ENCODE data around the gene ZNF282.

Gene ZNF282

GRCh38 chr7:149255174-149255573 is 59.8 kb downstream of the ZNF282 start:
- TF ChIP-seq, protein P1, sequence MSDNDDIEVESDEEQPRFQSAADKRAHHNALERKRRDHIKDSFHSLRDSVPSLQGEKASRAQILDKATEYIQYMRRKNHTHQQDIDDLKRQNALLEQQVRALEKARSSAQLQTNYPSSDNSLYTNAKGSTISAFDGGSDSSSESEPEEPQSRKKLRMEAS (IDR thresholded peaks at IDR 0.05; ENCODE audit: low read depth, low read length) = no peak
- no peak for TF ChIP-seq CTCF (IDR thresholded peaks at IDR 0.05; ENCODE audit: low read depth, low read length)
- TF ChIP-seq MYC (IDR thresholded peaks at IDR 0.05; ENCODE audit: low read depth, low read length) = no peak
- no peak for TF ChIP-seq POLR2A (IDR thresholded peaks at IDR 0.05; ENCODE audit: extremely low read depth, insufficient read length)
- no peak for DNase-seq (ENCODE audit: low read depth)
- no peak overlapping the region for H3K4me3 ChIP-seq (ENCODE audit: low read depth, low read length)

DNA sequence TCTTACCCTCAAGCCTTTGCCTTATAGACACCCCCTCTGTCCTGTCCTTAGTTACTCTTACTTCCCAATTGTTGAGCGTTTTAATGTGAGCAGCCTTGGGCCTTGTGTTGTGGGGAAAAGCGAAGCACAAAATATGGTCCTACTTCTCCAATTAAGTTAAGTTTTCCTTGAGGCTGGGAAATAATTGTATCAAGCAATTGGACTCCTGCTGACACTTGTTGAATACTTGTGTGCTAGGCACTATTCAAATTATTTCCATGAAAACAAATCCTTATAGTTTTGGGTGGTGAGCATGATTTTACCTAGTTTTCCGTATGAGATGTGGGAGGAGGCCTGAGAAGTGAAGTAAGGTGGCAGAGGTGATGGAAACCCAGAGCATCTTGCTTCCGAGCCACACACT is 61.2 kb downstream of the ZNF282 start:
- TF ChIP-seq POLR2A (IDR thresholded peaks at IDR 0.05; ENCODE audit: extremely low read depth, insufficient read length) (no peak), MYC (IDR thresholded peaks at IDR 0.05; ENCODE audit: low read depth, low read length) (no peak), CTCF (IDR thresholded peaks at IDR 0.05; ENCODE audit: low read depth, low read length) (no peak)
- TF ChIP-seq, protein P1 (IDR thresholded peaks at IDR 0.05; ENCODE audit: low read depth, low read length) = no peak
- no peak for DNase-seq (ENCODE audit: low read depth)
- H3K4me3 ChIP-seq (ENCODE audit: low read depth, low read length) = no peak overlapping the region

- DNase-seq (ENCODE audit: low read depth) = no peak
- no peak overlapping the region for H3K4me3 ChIP-seq (ENCODE audit: low read depth, low read length)
- no peak for TF ChIP-seq POLR2A (IDR thresholded peaks at IDR 0.05; ENCODE audit: extremely low read depth, insufficient read length)
- no peak for TF ChIP-seq CTCF (IDR thresholded peaks at IDR 0.05; ENCODE audit: low read depth, low read length)
- TF ChIP-seq, protein P1 (IDR thresholded peaks at IDR 0.05; ENCODE audit: low read depth, low read length) = no peak
- no peak for TF ChIP-seq MYC (IDR thresholded peaks at IDR 0.05; ENCODE audit: low read depth, low read length)
These were observed 61.8 kb downstream of the ZNF282 start for GRCh38 chr7:149257146-149257545.

- DNase-seq (ENCODE audit: low read depth) = peak; percentile 59
- TF ChIP-seq POLR2A (IDR thresholded peaks at IDR 0.05; ENCODE audit: extremely low read depth, insufficient read length) = no peak
- no peak; the same call in 1 of the 2 replicates for TF ChIP-seq MYC (IDR thresholded peaks at IDR 0.05; ENCODE audit: low read depth, low read length)
- TF ChIP-seq, protein P1 (IDR thresholded peaks at IDR 0.05; ENCODE audit: low read depth, low read length) = peak; percentile 15; the same call in 1 of the 2 replicates
- TF ChIP-seq CTCF (IDR thresholded peaks at IDR 0.05; ENCODE audit: low read depth, low read length) = no peak
- H3K4me3 ChIP-seq (ENCODE audit: low read depth, low read length) = peak overlapping the region; percentile 37
These were observed 66.0 kb downstream of the ZNF282 start for GRCh38 chr7:149261316-149261828.

DNA sequence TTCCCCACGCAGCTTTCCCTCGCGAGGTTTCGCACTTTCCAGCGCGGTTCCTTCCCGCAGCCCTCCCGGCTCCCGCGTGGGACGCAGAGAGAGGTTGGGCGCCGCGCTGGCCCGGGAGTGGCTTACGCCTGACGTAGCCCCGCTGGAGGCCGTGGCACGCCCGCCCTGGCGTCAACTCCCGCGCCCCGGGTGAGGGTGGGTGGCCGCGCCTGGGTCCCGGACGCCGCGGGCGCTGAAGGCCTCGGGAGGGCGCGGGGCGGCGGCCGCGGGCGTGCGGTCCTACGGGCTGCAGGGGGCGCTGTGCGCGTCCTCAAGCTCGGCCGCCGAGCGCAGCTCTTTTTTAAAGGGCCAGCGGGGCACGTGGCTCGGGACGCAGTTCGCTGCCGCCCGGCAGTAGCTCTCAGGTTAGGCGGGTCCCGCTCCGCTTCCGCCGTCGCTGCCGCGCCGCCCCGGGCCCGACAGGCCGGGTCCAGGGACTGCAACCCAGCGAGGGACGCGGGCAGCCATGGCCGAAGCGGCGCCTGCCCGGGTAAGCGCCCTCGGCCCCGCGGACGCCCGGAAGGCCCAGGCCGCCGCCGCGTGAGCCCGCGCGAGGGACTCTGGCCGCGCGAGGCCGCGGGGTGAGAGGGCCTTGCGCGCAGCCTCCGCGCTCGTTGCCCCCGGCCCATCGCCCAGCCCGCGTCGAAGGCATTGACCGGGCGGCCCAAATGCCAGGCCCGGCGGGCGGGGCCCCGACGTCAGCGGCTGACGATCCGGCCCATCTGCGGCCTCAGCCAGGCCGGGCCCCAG is 66.7 kb downstream of the ZNF282 start, which contains the start of gene ZNF783:
TSS of gene ZNF783 (plus strand) at position 368 of the 789 bp plus-strand sequence. CDS start at position 506, 138 bp downstream.
- TF ChIP-seq, protein P1 (IDR thresholded peaks at IDR 0.05; ENCODE audit: low read depth, low read length) = peak; percentile 97
- TF ChIP-seq CTCF (IDR thresholded peaks at IDR 0.05; ENCODE audit: low read depth, low read length) (peak; percentile 61), MYC (IDR thresholded peaks at IDR 0.05; ENCODE audit: low read depth, low read length) (peak; percentile 95), POLR2A (IDR thresholded peaks at IDR 0.05; ENCODE audit: extremely low read depth, insufficient read length) (peak; percentile 24)
- H3K4me3 ChIP-seq (ENCODE audit: low read depth, low read length) = peak within 1 kb of the TSS; percentile 64
- peak; percentile 95 for DNase-seq (ENCODE audit: low read depth)
